Measurements from ENCODE around the gene UNC119B. TPM values are rescaled to one million over a fixed set of nuclear protein-coding genes. Genes with fewer than 3 reads are reported as not detected.

UNC119B gene
- total and polyA plus RNA-seq, 3 donors from 2014 or later = 42.2 to 45.2 (median 43.3) TPM

GRCh38 chr12:120763250-120763649, 53.0 kb downstream of the UNC119B start:
- no peak overlapping the region for H3K27ac ChIP-seq
- no peaks in the 10 kb centered on the region for H3K9me3 ChIP-seq
- TF ChIP-seq POLR2A (IDR thresholded peaks at IDR 0.05) (no peak), CTCF (IDR thresholded peaks at IDR 0.05) (no peak)
- no peaks in the 10 kb centered on the region for H3K36me3 ChIP-seq (ENCODE audit: low read depth, missing control alignments)
- intact Hi-C loops (cut with DNase I; ENCODE audit: low total_unique reads) = no loop called here
- no peaks in the 10 kb centered on the region for H3K4me1 ChIP-seq
- H3K27me3 ChIP-seq = no peaks in the 10 kb centered on the region
- DNase-seq = no peak
- 40 to 65% methylated on average over 1 to 3 of the region's 3 CpGs for WGBS, 2 donors
- H3K4me3 ChIP-seq = no peak overlapping the region

GRCh38 chr12:120764816-120765215, 54.6 kb downstream of the UNC119B start:
- Histone ChIP-seq H3K36me3 (ENCODE audit: low read depth, missing control alignments) (no peaks in the 10 kb centered on the region), H3K27me3 (no peaks in the 10 kb centered on the region), H3K27ac (no peak overlapping the region), H3K4me1 (no peaks in the 10 kb centered on the region), H3K9me3 (no peaks in the 10 kb centered on the region), H3K4me3 (no peak overlapping the region)
- no peak for DNase-seq
- intact Hi-C loops (cut with DNase I; ENCODE audit: low total_unique reads) = no loop called here
- 83 to 88% methylated on average over 9 of the region's 9 CpGs for WGBS, 2 donors
- TF ChIP-seq POLR2A (IDR thresholded peaks at IDR 0.05) (no peak), CTCF (IDR thresholded peaks at IDR 0.05) (no peak)

GRCh38 chr12:120766566-120766965, 56.3 kb downstream of the UNC119B start:
- no peaks in the 10 kb centered on the region for H3K4me1 ChIP-seq
- H3K9me3 ChIP-seq = no peaks in the 10 kb centered on the region
- WGBS, 2 donors = 78 to 100% methylated on average over 5 of the region's 5 CpGs
- no peak for DNase-seq
- intact Hi-C loops (cut with DNase I; ENCODE audit: low total_unique reads) = no loop called here
- H3K36me3 ChIP-seq (ENCODE audit: low read depth, missing control alignments) = no peaks in the 10 kb centered on the region
- no peaks in the 10 kb centered on the region for H3K27me3 ChIP-seq
- no peak for TF ChIP-seq POLR2A (IDR thresholded peaks at IDR 0.05)
- TF ChIP-seq CTCF (IDR thresholded peaks at IDR 0.05) = no peak
- no peak overlapping the region for H3K4me3 ChIP-seq
- no peak overlapping the region for H3K27ac ChIP-seq

- intact Hi-C loops (cut with DNase I; ENCODE audit: low total_unique reads) = no loop called here
- DNase-seq = no peak
- TF ChIP-seq POLR2A (IDR thresholded peaks at IDR 0.05) = no peak
- no peak for TF ChIP-seq CTCF (IDR thresholded peaks at IDR 0.05)
- no peaks in the 10 kb centered on the region for H3K4me1 ChIP-seq
- H3K27ac ChIP-seq = no peak overlapping the region
- no peaks in the 10 kb centered on the region for H3K36me3 ChIP-seq (ENCODE audit: low read depth, missing control alignments)
- H3K9me3 ChIP-seq = no peaks in the 10 kb centered on the region
- no peaks in the 10 kb centered on the region for H3K27me3 ChIP-seq
- no peak overlapping the region for H3K4me3 ChIP-seq
- WGBS, 2 donors = 77 to 81% methylated on average over 11 of the region's 11 CpGs
These were observed 57.1 kb downstream of the UNC119B start for GRCh38 chr12:120767071-120768024.

Measured in testis (tissue), 3 donors.